Hepatocyte (in vitro differentiated cells): ENCODE results near the gene CASKIN1. TPM values are rescaled to one million over a fixed set of nuclear protein-coding genes. Genes with fewer than 3 reads are reported as not detected.
"Not testable (repeated sequence)": the region's sequence is repeated elsewhere in the genome, so short reads cannot be mapped to it uniquely, and the experiment has no call there.

Experiments used
- DNase-seq: peaks from one replicate; pipeline ENCODE4 v3.0.0-alpha.2; 2016; ENCODE audit warnings: low spot score
- H2AFZ ChIP-seq: fragments of 200-600 bp; sonication (generic); 2 replicates; pipeline ENCODE4 v1.6.0; 2016; ENCODE audit warnings: antibody characterized with exemption, mild to moderate bottlenecking
- H3K27ac ChIP-seq: fragments of 200-600 bp; sonication (generic); 2 replicates; pipeline ENCODE4 v1.5.1; 2016; ENCODE audit warnings: mild to moderate bottlenecking
- H3K27me3 ChIP-seq: fragments of 200-600 bp; sonication (generic); 2 replicates; pipeline ENCODE4 v1.6.1; 2016
- H3K36me3 ChIP-seq: fragments of 200-600 bp; sonication (generic); replicated peaks from 2 replicates; pipeline ENCODE4 v1.5.1; 2016; ENCODE audit warnings: low read depth; ENCODE audit not compliant: insufficient read depth
- H3K4me1 ChIP-seq: fragments of 200-600 bp; sonication (generic); 2 replicates; pipeline ENCODE4 v1.5.1; 2016; ENCODE audit warnings: mild to moderate bottlenecking, moderate library complexity; ENCODE audit not compliant: insufficient read depth
- H3K4me2 ChIP-seq: fragments of 200-600 bp; sonication (generic); 2 replicates; pipeline ENCODE4 v1.6.0; 2016
- H3K4me3 ChIP-seq: fragments of 200-600 bp; sonication (generic); 2 replicates; pipeline ENCODE4 v1.5.1; 2016; ENCODE audit warnings: mild to moderate bottlenecking
- H3K79me2 ChIP-seq: fragments of 200-600 bp; sonication (generic); 2 replicates; pipeline ENCODE4 v1.6.0; 2017; ENCODE audit warnings: mild to moderate bottlenecking
- H3K9me2 ChIP-seq: fragments of 200-600 bp; sonication (generic); replicated peaks from 2 replicates; pipeline ENCODE4 v1.6.0; 2017; ENCODE audit warnings: mild to moderate bottlenecking; ENCODE audit not compliant: insufficient read depth
- H3K9me3 ChIP-seq: fragments of 200-600 bp; sonication (generic); 2 replicates; pipeline ENCODE4 v1.5.1; 2016; ENCODE audit warnings: low read depth, mild to moderate bottlenecking
- H4K20me1 ChIP-seq: fragments of 200-600 bp; sonication (generic); 2 replicates; pipeline ENCODE4 v1.6.0; 2016; ENCODE audit warnings: mild to moderate bottlenecking; ENCODE audit not compliant: insufficient read depth, poor library complexity, severe bottlenecking
- CTCF ChIP-seq: fragments of 200-600 bp; sonication (generic); IDR thresholded peaks from 2 replicates; pipeline ENCODE4 v1.5.1; 2016; ENCODE audit warnings: antibody characterized with exemption, mild to moderate bottlenecking; ENCODE audit not compliant: poor library complexity
- EZH2 ChIP-seq: fragments of 200-600 bp; sonication (generic); IDR thresholded peaks from 2 replicates; pipeline ENCODE4 v1.6.1; 2016; ENCODE audit warnings: antibody characterized with exemption, mild to moderate bottlenecking, borderline replicate concordance
- EZH2phosphoT487 ChIP-seq: fragments of 200-600 bp; sonication (generic); IDR thresholded peaks from one replicate; pipeline ENCODE4 v1.6.1; 2018; ENCODE audit warnings: antibody characterized with exemption, mild to moderate bottlenecking, low read depth, moderate library complexity; ENCODE audit not compliant: unreplicated experiment, severe bottlenecking
- WGBS: methylation state at CpG from one replicate; pipeline ENCODE4 v1.1.6; 2016; ENCODE audit warnings: low lambda C conversion rate; ENCODE audit errors: missing lambda C conversion rate; 5-methylcytosine and 5-hydroxymethylcytosine counted together
- polyA plus RNA-seq: library from polyadenylated mRNA; unstranded; fragments of >200 nt; fragmentation: Nextera tagmentation; extraction: Ambion mirVana; gene quantifications from 2 replicates; pipeline ENCODE4 v1.2.1, GENCODE V29; 2016
- total RNA-seq: library from RNA; depleted of rRNA; stranded (reverse); fragments of >200 nt; gene quantifications from 2 replicates; pipeline ENCODE4 v1.2.3, GENCODE V29; 2014

Gene CASKIN1
- total and polyA plus RNA-seq, 2 experiments from 2014 or later: 0.47 to 1.7 TPM

GRCh38 chr16:2205104-2205966, 8.9 kb upstream of the CASKIN1 start, which contains the start of gene MLST8:
MLST8 (plus strand) TSS chr16:2205454; CDS start chr16:2206086, 632 bp downstream.
- Histone ChIP-seq H3K36me3 (no peaks in the 10 kb centered on the region), H3K4me2 (peak within 1 kb of the TSS; percentile 97), H3K79me2 (peaks cover 12% of the 10 kb centered on the region), H3K27ac (peak within 1 kb of the TSS; percentile 99), H3K4me3 (peak within 1 kb of the TSS; percentile 97), H2AFZ (peak within 1 kb of the TSS; percentile 92), H4K20me1 (no peaks in the 10 kb centered on the region), H3K9me3 (no peaks in the 10 kb centered on the region), H3K4me1 (peaks cover 8% of the 10 kb centered on the region), H3K9me2 (no peaks in the 10 kb centered on the region), H3K27me3 (no peaks in the 10 kb centered on the region)
- peak; percentile 94 for DNase-seq
- TF ChIP-seq EZH2phosphoT487: no peak
- no peak for TF ChIP-seq EZH2
- TF ChIP-seq CTCF: peak; percentile 15
- under 1% methylated on average over 49 of the region's 93 CpGs for WGBS

GRCh38 chr16:2204416-2205103, 8.2 kb upstream of the CASKIN1 start:
- Histone ChIP-seq H3K79me2 (peaks cover 12% of the 10 kb centered on the region), H3K27me3 (no peaks in the 10 kb centered on the region), H2AFZ (peak overlapping the region; percentile 92), H3K4me2 (peak overlapping the region; percentile 75), H3K9me2 (no peaks in the 10 kb centered on the region), H3K9me3 (no peaks in the 10 kb centered on the region), H3K4me1 (peaks cover 8% of the 10 kb centered on the region), H4K20me1 (no peaks in the 10 kb centered on the region), H3K36me3 (no peaks in the 10 kb centered on the region), H3K27ac (peak overlapping the region; percentile 99), H3K4me3 (peak overlapping the region; percentile 97)
- no peak for DNase-seq
- TF ChIP-seq EZH2phosphoT487: no peak
- no peak for TF ChIP-seq CTCF
- no peak for TF ChIP-seq EZH2
- whole genome bisulfite sequencing: 83% methylated on average over 13 of the region's 13 CpGs

GRCh38 chr16:2203119-2203688, 6.8 kb upstream of the CASKIN1 start:
- H3K4me3 ChIP-seq: not testable (repeated sequence)

DNA sequence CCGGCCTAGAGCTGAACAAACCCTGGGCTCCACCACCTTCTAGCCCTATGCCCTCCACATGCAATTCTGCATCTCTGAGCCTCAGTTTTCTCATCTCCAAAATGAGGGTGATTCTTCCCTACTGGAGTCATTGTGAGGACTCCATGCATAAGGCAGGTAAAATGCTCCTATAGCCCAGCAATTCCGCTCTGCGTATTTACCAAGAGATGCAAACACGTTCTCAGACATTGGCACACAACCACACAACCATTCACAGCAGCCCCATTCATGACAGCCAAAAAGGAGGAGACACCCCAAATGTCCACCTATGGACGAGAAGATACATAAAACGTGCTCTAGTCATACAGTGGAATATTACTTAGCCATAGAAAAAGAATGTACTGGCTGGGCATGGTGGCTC, 3.9 kb upstream of the CASKIN1 start:
- H3K4me1 ChIP-seq: peaks cover 6% of the 10 kb centered on the region
- H3K27ac ChIP-seq: no peak overlapping the region
- no peak overlapping the region for H3K4me2 ChIP-seq
- H3K4me3 ChIP-seq: no peak overlapping the region
- H3K79me2 ChIP-seq: no peaks in the 10 kb centered on the region
- 86% methylated on average over 6 of the region's 6 CpGs for WGBS
- H3K9me2 ChIP-seq: no peaks in the 10 kb centered on the region
- H3K9me3 ChIP-seq: no peaks in the 10 kb centered on the region
- no peaks in the 10 kb centered on the region for H3K36me3 ChIP-seq
- no peaks in the 10 kb centered on the region for H4K20me1 ChIP-seq
- DNase-seq: no peak
- H3K27me3 ChIP-seq: peaks cover 23% of the 10 kb centered on the region
- H2AFZ ChIP-seq: no peak overlapping the region
- TF ChIP-seq CTCF: no peak
- no peak for TF ChIP-seq EZH2
- no peak for TF ChIP-seq EZH2phosphoT487

More at GRCh38 chr16:2203119-2203688, 6.8 kb upstream of the CASKIN1 start:
- not testable (repeated sequence) for H2AFZ ChIP-seq, DNase-seq, H3K36me3 ChIP-seq, H3K4me1 ChIP-seq, H3K9me3 ChIP-seq, H3K9me2 ChIP-seq, H4K20me1 ChIP-seq, H3K4me2 ChIP-seq, H3K27me3 ChIP-seq, H3K27ac ChIP-seq
- H3K79me2 ChIP-seq: peaks cover 12% of the 10 kb centered on the region
- 98% methylated on average over 7 of the region's 8 CpGs for WGBS
